ENCODE measurements around the gene RBBP8NL.

GRCh38 chr20:62366370-62367135 lies 60.8 kb downstream of the RBBP8NL start:
- TF ChIP-seq CHD2 (IDR thresholded peaks at IDR 0.05; ENCODE audit: low read length, partially characterized antibody) (no peak), ELK1 (IDR thresholded peaks at IDR 0.05; ENCODE audit: low read depth, low read length) (no peak), CTCF (IDR thresholded peaks at IDR 0.05) (no peak), FOSL2 (IDR thresholded peaks at IDR 0.05) (no peak), FOSL2 (CRISPR knock-in tag; IDR thresholded peaks at IDR 0.05) (no peak), PHF8 (IDR thresholded peaks at IDR 0.05; ENCODE audit: borderline replicate concordance, low read depth) (0 out of 2 replicates have a peak, but pooled peaks have one; percentile 14), BHLHE40 (IDR thresholded peaks at IDR 0.05; ENCODE audit: low read depth, low read length) (no peak)
- TF ChIP-seq, protein P1, sequence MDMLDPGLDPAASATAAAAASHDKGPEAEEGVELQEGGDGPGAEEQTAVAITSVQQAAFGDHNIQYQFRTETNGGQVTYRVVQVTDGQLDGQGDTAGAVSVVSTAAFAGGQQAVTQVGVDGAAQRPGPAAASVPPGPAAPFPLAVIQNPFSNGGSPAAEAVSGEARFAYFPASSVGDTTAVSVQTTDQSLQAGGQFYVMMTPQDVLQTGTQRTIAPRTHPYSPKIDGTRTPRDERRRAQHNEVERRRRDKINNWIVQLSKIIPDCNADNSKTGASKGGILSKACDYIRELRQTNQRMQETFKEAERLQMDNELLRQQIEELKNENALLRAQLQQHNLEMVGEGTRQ (IDR thresholded peaks at IDR 0.05): no peak
